Middle frontal gyrus (tissue), 1 donor: ENCODE results near the gene ATP5MK.
"Not testable (repeated sequence)": the region's sequence is repeated elsewhere in the genome, so short reads cannot be mapped to it uniquely, and the experiment has no call there.

Experiments
- DNase-seq: peaks from one replicate; pipeline ENCODE4 v3.0.0-alpha.2; 2015; ENCODE audit warnings: low spot score; ENCODE audit errors: extremely low spot score

ATP5MK gene

DNA sequence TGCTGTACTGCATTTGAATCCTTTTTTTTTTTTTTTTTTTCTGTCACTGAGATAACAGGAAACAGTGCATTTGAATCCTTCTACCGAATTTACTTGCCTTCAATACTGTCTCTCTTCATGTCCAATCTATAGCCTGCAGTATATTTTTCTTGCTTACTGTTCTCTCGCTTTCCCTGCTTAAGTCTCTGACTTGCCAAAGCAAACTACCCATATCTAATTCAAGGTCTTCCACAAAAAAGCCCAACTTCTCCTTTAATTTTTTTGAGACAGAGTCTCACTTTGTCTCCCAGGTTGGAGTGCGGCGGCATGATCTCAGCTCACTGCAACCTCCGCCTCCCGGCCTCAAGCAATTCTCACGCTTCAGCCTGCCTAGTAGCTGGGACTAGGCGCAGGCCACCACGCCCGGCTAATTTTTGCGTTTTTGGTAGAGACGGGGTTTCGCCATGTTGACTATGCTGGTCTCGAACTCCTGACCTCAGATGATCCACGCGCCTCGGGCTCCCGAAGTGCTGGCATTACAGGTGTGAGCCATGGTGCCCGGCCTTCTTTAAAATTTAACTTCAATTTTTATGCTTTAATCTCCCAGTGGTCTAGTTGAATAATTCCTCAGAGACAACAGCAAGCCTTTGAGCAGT lies 1.0 kb upstream of the ATP5MK start:
- no peak for DNase-seq

DNA sequence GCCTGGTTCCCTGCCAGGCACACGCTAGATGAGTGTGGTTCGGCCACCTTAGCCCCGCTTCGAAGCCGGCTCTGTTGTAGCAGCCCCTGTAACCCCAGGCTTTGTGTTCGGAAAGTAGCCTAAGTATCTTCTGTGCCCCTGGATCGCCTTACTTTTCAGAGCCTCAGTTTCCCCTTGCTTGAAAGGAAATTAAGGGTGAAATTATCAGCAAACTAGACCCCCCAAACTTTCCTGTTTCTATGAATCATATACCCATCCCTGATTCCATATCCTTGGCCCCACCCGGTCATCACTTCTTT lies 463 bp upstream of the ATP5MK start:
- no peak for DNase-seq

DNA sequence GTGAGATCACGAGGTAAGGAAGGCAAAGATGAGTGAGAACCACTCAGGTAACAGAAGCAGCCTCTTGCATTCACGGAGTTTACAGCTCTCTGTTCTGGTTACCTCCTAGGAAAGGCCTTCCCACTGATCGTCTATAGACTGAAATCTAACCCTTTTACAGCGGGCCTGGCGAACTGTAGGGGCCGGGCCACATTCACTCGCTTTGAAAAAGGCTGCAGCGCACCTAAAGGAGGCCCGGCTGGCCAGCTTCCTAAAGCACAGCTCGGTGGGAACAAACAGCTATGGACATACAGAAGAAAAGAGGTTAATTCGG lies 565 bp downstream of the ATP5MK start:
- DNase-seq, result no peak

DNA sequence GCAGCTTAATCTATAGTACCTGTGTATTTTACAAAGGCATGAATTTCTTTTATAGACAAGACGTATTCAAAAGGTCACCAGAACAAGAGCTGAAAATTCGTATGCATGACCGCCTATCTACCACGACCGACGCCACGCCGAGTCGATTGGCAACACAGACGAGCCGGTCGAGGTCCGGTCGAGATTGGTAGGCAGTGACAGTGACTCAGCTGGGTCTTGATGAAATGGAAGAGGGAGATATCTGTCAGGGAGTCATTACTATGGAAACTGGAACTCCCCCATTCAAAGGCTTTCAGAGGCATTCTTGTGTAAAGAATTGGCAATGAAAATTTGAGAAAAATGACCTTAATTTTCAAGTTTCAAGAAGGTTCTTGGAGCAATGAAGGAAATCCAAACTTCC lies 2.1 kb downstream of the ATP5MK start:
- no peak for DNase-seq

DNA sequence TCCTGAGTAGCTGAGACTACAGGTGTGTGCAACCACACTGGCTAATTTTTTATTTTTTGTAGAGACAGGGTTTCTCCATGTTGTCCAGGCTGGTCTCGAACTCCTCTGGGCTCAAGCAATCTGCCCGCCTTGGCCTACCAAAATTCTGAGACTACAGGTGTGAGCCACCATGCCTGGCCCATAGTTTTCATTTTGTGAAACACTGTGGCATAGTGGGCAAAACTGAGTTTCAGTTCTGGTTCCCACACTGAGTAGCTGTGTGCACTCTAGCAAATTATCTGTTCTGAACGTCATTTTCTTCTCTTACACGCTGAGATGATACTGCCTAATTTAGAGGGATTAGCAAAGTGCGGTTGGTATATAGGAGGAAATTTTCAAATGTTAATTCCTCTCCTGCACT lies 13.5 kb downstream of the ATP5MK start:
- no peak for DNase-seq

DNA sequence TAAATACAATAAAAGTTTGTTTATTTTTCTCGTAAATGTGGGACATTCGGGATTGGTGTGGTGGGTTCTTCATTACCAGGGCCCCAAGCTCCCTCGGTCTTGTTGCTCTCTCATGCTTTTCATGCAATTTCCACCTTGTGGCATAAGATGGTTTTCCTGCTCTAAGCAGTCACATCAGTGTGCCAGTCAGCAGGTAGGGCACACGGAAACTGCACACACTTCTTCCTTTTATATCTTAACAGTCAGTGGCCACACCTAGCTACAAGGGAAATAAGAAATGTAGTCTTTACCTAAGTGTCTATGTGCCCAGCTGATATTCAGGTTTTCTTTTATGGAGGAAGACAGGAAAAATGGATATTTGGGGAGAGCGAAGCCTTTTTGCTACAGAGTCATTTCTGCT lies 22.0 kb downstream of the ATP5MK start:
- no peak for DNase-seq

DNA sequence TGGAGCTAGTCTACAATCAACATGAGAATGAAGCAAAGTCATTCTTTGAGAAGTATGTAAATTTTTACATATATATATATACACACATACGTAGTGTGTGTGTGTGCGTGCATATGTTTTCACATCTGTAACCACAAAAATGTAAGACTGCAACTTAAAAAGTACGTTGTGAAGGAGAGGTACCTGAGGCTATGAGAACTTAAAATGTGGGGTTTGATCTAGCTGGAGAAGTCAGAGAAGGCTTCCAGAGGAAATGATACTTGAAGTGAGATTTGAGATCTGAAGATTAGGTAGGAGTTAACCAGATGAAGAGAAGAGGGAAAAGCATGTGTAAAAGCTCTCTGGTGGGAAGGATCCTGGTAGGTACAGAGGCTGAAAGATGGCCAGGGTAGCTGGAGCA lies 22.7 kb downstream of the ATP5MK start:
- no peak for DNase-seq

DNA sequence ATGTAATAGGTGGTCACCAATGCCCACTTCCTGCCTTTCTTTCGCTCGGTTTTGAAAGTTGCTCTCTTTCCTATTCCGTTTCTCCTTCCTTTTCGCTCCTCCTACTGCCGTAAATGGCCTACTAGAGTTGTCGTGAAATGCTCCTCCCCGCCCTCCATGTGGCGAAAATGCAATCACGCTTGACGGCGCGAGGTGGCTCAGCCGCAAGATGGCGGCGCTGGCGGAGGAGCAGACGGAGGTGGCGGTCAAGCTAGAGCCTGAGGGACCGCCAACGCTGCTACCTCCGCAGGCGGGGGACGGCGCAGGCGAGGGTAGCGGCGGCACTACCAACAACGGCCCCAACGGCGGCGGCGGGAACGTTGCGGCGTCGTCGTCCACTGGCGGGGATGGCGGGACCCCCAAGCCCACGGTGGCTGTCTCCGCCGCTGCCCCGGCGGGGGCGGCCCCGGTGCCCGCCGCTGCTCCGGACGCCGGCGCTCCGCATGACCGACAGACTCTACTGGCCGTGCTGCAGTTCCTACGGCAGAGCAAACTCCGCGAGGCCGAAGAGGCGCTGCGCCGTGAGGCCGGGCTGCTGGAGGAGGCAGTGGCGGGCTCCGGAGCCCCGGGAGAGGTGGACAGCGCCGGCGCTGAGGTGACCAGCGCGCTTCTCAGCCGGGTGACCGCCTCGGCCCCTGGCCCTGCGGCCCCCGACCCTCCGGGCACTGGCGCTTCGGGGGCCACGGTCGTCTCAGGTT lies 28.3 kb downstream of the ATP5MK start, which contains the start of gene TAF5:
TSS of gene TAF5 (plus strand) at position 195 of the 737 bp plus-strand sequence. CDS start at position 209, 14 bp downstream.
- peak; percentile 93 for DNase-seq

DNA sequence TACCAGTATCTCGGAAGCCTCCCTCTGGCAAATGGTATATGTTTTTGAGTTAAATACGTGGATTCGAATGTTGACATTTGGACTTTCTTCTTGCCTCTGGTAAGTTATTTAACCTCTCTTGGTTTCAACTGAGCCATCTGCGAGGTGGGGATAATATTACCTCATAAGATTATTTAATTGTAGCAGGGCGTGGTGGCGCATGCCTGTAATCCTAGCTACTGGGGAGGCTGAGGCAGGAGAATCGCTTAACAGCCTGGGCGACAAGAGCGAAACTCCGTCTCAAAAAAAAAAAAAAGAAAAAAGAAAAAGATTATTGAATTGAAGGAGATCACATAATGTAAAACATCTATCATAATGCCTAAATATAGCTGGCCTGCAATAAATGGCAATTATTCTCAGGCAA lies 28.9 kb downstream of the ATP5MK start:
- DNase-seq, result no peak

DNA sequence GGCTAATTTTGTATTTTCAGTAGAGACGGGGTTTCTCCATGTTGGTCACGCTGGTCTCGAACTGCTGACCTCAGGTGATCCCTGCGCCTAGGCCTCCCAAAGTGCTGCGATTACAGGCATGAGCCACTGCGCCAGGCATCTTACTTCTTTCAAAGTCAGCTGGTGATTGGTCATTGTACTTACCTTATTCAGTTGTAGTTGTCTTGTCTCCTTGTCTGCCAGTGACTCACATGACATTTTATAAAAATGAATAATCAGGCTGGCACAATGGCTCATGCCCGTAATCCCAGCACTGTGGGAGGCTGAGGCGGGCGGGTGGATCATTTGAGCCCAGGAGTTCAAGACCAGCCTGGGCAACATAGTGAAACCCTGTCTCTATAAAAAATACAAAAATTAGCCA lies 35.5 kb downstream of the ATP5MK start:
- DNase-seq, result not testable (repeated sequence)

DNA sequence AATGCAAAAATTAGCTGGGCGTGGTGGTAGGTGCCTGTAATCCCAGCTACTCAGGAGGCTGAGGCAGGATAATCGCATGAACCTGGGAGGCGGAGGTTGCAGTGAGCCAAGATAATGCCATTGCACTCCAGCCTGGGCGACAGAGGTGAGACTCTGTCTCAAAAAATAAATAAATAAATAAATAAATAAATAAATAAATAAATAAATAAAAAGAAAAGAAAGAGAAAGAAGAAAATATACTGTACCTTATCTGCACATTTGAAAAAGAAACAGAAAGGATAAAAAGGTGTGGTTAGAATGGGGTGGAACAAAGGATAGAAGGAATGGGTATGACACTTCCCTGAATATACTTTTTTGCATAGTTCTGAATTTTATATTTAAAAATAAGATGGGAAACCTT lies 36.8 kb downstream of the ATP5MK start:
- DNase-seq, result not testable (repeated sequence)

DNA sequence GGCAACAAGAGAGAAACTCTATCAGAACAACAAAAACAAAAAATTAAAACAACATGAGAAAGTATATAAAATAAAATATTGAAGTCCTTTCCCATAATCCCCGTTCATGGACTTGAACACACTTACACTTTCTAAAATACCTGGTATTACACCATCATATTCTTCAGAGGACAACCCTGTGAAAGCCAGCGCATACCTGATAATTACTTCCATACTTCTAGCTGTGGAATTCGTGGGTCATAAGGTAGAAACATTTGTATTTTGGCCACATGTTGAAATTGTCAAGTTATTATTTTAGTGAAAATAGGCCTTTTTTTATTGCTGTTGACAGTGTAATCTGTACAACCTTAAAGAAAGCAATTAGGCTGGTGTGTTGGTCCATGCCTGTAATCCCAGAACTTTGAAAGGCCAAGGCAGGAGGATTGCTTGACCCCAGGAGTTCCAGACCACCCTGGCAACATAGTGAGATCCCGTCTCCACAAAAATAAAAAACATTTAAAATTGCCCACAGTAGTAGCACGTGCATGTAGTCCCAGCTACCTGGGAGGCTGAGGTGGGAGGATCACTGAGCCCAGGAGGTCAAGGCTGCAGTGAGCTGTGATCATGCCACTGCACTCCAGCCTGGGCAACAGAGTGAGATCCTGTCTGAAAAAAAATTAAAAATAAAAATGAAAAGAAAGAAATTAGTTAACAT lies 40.2 kb downstream of the ATP5MK start:
- no peak for DNase-seq

DNA sequence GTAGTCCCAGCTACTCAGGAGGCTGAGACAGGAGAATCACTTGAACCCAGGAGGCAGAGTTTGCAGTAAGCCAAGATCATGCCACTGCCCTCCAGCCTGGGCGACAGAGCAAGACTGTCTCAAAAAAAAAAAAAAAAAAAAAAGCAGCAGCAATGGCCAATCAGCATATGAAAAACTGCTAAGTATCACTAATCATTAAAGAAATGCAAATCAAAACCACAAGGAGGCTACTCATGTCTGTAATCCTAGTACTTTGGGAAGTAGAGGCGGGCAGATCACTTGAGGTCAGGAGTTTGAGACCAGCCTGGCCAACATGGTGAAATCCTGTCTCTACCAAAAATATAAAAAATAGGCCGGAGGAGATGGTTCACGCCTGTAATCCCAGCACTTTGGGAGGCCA lies 41.7 kb downstream of the ATP5MK start:
- DNase-seq, result not testable (repeated sequence)

DNA sequence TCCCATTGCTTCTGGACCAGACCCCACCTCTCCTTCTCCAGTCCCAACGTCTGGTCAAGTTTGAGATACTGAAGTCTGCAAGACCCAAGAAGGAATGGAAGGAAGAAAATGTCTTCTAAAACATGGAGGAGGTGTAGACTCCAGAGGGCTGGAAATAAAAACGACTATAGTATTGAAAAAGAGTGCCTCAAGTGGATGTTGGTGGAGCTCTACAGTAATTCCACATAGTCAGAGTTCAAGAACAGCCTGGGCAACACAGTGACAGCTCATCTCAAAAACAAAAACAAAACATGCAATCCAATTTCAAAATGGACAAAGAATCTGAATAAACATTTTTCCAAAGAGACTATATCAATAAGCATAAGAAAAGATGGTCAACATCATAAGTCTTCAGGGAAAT lies 43.0 kb downstream of the ATP5MK start:
- no peak for DNase-seq

DNA sequence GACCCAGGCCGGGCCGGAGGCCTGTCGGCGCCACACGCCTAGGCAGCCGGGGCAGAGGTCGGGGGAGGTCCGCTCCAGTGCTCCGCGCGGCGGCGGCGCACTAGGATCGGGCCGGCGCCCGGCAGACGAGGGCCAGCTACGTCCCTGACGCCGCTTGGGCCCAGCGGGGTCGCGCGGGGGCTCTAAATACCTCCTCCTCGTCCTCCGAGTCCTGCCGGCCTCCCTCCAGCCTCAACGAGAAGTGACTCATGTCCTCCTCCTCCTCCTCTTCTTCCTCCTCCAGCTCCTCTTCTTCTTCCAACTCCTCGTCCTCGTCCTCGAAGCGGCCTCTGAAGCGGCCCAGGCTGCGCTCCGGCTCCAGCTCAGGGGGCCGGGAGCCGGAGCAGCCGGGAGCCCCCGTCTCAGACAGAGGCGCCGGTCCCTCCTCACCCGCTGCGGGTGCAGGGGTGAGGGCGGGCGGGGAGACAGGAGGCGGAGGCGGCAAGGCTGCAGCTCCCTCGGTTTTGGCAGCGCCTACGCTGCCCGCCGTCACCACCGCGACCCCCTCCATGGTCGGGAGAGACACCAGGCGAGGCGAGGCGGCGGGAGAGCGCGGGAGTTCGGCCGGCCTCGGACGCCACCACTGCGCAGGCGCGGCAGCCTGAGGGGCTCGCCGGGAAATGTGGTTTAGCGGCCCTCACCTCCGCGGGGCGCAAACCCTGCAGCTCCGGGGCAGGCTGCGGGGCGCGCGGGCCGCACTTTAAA lies 45.6 kb downstream of the ATP5MK start, which contains the start of gene PCGF6:
TSS of gene PCGF6 (minus strand) at position 624 of the 744 bp plus-strand sequence. CDS start at position 550, 74 bp downstream.
- DNase-seq, result peak; percentile 80

DNA sequence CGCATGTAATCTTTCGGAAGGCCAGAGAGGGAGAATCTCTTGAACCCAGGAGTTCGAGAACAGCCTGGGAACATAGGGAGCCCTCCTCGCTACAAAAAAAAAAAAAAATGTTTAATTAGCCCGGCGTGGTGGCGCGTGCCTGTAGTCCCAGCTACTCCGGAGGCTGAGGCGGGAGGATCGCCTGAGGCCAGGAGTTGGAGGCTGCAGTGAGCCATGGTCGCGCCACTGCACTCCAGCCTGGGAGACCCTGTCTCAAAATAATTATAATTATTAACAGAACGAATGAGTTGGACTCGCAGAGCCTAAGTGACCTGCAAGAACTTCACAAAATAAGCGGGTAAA lies 46.1 kb downstream of the ATP5MK start:
- DNase-seq, result no peak
